Mammary epithelial cell (primary cell): ENCODE data around the gene ASB8.

ENCODE experiments used
- CTCF ChIP-seq, 2 donors: IDR thresholded peaks in 1 of 2; conservative IDR thresholded peaks in 1 of 2; 2 replicates each; pipeline ENCODE4 v1.5.1; 2011 to 2012; ENCODE audit warnings: inconsistent platforms in 2 of 2, low read length in 2 of 2, mild to moderate bottlenecking in 2 of 2, control low read depth in 1 of 2, low read depth in 1 of 2; ENCODE audit not compliant: insufficient read depth in 1 of 2; ENCODE audit errors: extremely low read depth in 1 of 2
- EZH2 ChIP-seq: IDR thresholded peaks from 2 replicates; pipeline ENCODE4 v1.6.1; 2012; ENCODE audit warnings: low read length, inconsistent platforms, borderline replicate concordance

GRCh38 chr12:48203192-48203591 is 45.9 kb upstream of the ASB8 start, which contains the start of gene OR10AD1:
- TF ChIP-seq EZH2 (no peak), CTCF (conservative IDR thresholded peaks at IDR 0.05 in 1 of 2, IDR thresholded peaks at IDR 0.05 in 1 of 2; ENCODE audit: extremely low read depth in 1 of 2, insufficient read depth in 1 of 2, low read depth in 1 of 2, low read length in 2 of 2) (no peak)
